ENCODE measurements around the gene SESN1.
"Not testable (repeated sequence)": the region's sequence is repeated elsewhere in the genome, so short reads cannot be mapped to it uniquely, and the experiment has no call there.

GRCh38 chr6:108978638-108979037, 116.0 kb downstream of the SESN1 start:
- TF ChIP-seq, protein P1, sequence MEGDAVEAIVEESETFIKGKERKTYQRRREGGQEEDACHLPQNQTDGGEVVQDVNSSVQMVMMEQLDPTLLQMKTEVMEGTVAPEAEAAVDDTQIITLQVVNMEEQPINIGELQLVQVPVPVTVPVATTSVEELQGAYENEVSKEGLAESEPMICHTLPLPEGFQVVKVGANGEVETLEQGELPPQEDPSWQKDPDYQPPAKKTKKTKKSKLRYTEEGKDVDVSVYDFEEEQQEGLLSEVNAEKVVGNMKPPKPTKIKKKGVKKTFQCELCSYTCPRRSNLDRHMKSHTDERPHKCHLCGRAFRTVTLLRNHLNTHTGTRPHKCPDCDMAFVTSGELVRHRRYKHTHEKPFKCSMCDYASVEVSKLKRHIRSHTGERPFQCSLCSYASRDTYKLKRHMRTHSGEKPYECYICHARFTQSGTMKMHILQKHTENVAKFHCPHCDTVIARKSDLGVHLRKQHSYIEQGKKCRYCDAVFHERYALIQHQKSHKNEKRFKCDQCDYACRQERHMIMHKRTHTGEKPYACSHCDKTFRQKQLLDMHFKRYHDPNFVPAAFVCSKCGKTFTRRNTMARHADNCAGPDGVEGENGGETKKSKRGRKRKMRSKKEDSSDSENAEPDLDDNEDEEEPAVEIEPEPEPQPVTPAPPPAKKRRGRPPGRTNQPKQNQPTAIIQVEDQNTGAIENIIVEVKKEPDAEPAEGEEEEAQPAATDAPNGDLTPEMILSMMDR (IDR thresholded peaks at IDR 0.05; ENCODE audit: insufficient read depth, low read length) = not testable (repeated sequence)
- not testable (repeated sequence) for TF ChIP-seq GABPA (IDR thresholded peaks at IDR 0.05; ENCODE audit: low read depth)

All from HL-60 (cell line).